Measurements from ENCODE around the gene C1orf115. TPM values are rescaled to one million over a fixed set of nuclear protein-coding genes. Genes with fewer than 3 reads are reported as not detected.

Gene C1orf115
- total RNA-seq, 4 donors from 2014 or later = 7.1 to 28.0 (median 12.9) TPM

DNA sequence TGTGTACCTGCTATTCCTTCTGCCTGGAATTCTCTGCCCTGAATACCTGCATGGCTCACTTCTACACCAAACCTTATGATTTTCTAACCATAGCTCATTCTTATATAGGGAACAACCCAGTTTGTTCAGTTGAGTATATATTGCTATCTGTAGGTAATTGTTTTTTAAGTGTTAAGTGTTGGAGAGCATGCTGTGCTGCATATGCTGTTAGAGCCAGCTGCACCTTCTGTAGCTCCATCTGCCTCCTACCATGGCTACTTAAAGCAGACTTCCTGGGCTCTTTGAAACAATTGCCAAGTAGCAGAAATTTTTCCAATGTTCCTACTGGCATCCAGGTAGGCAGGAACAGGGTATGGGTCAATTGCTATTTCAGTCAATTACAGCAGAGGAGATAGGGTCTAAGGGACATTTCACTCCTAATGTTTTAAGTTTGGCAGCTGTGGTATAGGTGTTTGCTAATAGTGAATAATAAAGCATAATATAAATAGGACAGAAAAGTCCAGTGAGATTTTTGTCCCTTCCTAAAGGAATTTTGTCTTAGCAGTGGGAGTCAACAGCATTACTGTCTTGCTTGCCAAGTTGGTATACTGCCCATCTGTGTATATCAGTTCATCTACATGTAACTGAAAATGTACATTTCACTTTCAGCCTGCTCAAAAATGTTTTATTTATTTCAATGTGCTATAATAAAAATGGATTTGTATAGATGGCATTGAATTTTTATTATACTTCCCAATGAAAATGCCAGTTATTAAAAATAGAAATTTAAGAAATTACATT, 34.0 kb upstream of the C1orf115 start:
- no peak overlapping the region for H3K27ac ChIP-seq
- no peak for TF ChIP-seq POLR2A (IDR thresholded peaks at IDR 0.05)
- TF ChIP-seq, protein P1, sequence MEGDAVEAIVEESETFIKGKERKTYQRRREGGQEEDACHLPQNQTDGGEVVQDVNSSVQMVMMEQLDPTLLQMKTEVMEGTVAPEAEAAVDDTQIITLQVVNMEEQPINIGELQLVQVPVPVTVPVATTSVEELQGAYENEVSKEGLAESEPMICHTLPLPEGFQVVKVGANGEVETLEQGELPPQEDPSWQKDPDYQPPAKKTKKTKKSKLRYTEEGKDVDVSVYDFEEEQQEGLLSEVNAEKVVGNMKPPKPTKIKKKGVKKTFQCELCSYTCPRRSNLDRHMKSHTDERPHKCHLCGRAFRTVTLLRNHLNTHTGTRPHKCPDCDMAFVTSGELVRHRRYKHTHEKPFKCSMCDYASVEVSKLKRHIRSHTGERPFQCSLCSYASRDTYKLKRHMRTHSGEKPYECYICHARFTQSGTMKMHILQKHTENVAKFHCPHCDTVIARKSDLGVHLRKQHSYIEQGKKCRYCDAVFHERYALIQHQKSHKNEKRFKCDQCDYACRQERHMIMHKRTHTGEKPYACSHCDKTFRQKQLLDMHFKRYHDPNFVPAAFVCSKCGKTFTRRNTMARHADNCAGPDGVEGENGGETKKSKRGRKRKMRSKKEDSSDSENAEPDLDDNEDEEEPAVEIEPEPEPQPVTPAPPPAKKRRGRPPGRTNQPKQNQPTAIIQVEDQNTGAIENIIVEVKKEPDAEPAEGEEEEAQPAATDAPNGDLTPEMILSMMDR (IDR thresholded peaks at IDR 0.05) = no peak
- DNase-seq = no peak
- intact Hi-C loops (cut with DNase I; ENCODE audit: low total_unique reads) = no loop called here
- no peaks in the 10 kb centered on the region for H3K36me3 ChIP-seq
- no peak overlapping the region for H3K4me3 ChIP-seq
- H3K27me3 ChIP-seq = no peaks in the 10 kb centered on the region
- no peaks in the 10 kb centered on the region for H3K9me3 ChIP-seq
- H3K4me1 ChIP-seq = no peaks in the 10 kb centered on the region

DNA sequence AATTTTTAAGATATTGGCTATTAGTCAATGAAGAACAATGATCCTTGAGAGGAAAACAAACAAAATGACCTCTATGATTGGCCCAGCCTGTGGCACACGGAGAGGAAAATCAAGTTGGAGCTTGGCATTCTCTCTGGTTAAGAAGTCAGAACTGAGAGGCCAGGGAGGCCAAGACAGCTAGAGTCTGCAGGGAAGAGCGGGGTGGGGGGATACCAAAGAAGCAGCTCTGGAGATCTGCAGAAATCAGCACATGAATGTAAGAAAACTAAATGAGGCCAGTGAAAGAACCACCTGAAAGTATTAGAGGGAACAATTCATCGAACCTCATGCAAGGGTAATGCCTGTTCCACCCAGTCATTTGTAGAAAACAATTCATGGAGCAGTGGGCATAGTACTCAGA, 23.8 kb upstream of the C1orf115 start:
- intact Hi-C loops (cut with DNase I; ENCODE audit: low total_unique reads) = no loop called here

GRCh38 chr1:220669005-220669404, 21.2 kb upstream of the C1orf115 start:
- H3K4me3 ChIP-seq = no peak overlapping the region
- H3K36me3 ChIP-seq = no peaks in the 10 kb centered on the region
- DNase-seq = no peak
- H3K9me3 ChIP-seq = no peaks in the 10 kb centered on the region
- no peaks in the 10 kb centered on the region for H3K27me3 ChIP-seq
- no peak for TF ChIP-seq POLR2A (IDR thresholded peaks at IDR 0.05)
- TF ChIP-seq, protein P1 (IDR thresholded peaks at IDR 0.05) = no peak
- intact Hi-C loops (cut with DNase I; ENCODE audit: low total_unique reads) = no loop called here
- no peaks in the 10 kb centered on the region for H3K4me1 ChIP-seq
- no peak overlapping the region for H3K27ac ChIP-seq

More for the DNA sequence above, 23.8 kb upstream of the C1orf115 start:
- Histone ChIP-seq H3K4me3 (no peak overlapping the region), H3K27me3 (no peaks in the 10 kb centered on the region), H3K9me3 (no peaks in the 10 kb centered on the region), H3K36me3 (no peaks in the 10 kb centered on the region), H3K27ac (no peak overlapping the region), H3K4me1 (no peaks in the 10 kb centered on the region)
- TF ChIP-seq, protein P1 (IDR thresholded peaks at IDR 0.05) = no peak
- no peak for TF ChIP-seq POLR2A (IDR thresholded peaks at IDR 0.05)
- DNase-seq = no peak

- Histone ChIP-seq H3K4me3 (no peak overlapping the region), H3K4me1 (no peaks in the 10 kb centered on the region), H3K27me3 (no peaks in the 10 kb centered on the region), H3K9me3 (no peaks in the 10 kb centered on the region), H3K36me3 (no peaks in the 10 kb centered on the region), H3K27ac (no peak overlapping the region)
- TF ChIP-seq, protein P1 (IDR thresholded peaks at IDR 0.05) = no peak
- no peak for TF ChIP-seq POLR2A (IDR thresholded peaks at IDR 0.05)
- DNase-seq = no peak
- intact Hi-C loops (cut with DNase I; ENCODE audit: low total_unique reads) = no loop called here
Measured at GRCh38 chr1:220670365-220670764, 19.8 kb upstream of the C1orf115 start.

DNA sequence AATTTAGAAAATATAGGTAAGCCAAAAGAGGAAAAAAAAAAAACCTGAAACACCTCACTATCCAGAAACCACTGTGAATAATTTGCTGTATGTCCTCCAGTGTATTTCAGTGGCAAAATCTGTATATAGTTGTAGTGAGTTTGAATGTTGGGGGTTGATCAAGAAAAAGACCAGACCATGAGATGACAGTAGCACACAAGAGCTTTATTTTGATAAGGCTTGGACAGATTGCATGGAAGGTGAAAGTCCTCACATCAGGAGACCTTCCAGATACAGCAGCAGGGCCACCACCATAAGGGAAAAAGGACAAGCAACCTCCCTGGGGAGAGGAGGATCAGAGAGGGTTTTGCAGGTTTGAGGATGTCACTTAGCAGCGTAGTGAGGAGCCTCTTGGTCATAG, 16.2 kb upstream of the C1orf115 start:
- H3K27ac ChIP-seq = no peak overlapping the region
- H3K27me3 ChIP-seq = no peaks in the 10 kb centered on the region
- TF ChIP-seq, protein P1 (IDR thresholded peaks at IDR 0.05) = no peak
- TF ChIP-seq POLR2A (IDR thresholded peaks at IDR 0.05) = no peak
- no peaks in the 10 kb centered on the region for H3K36me3 ChIP-seq
- no peak overlapping the region for H3K4me3 ChIP-seq
- H3K9me3 ChIP-seq = no peaks in the 10 kb centered on the region
- no peak for DNase-seq
- H3K4me1 ChIP-seq = no peaks in the 10 kb centered on the region
- intact Hi-C loops (cut with DNase I; ENCODE audit: low total_unique reads) = no loop called here
